Stimulated activated CD4-positive, alpha-beta T cell treated with anti-CD3 and anti-CD28 coated beads, Interleukin-12 subunit alpha, Interleukin-12 subunit beta, amount 100 ng/mL, for 48 hours (primary cell): ENCODE results near the gene CDH13.

Experiments used
- DNase-seq, 3 donors: peaks; one replicate each; pipeline ENCODE4 v3.0.0-alpha.2; 2020; ENCODE audit warnings: low read depth in 2 of 3, low spot score in 1 of 3

Gene CDH13

GRCh38 chr16:83842756-83843507, 1216.2 kb downstream of the CDH13 start:
- no peak for DNase-seq

DNA sequence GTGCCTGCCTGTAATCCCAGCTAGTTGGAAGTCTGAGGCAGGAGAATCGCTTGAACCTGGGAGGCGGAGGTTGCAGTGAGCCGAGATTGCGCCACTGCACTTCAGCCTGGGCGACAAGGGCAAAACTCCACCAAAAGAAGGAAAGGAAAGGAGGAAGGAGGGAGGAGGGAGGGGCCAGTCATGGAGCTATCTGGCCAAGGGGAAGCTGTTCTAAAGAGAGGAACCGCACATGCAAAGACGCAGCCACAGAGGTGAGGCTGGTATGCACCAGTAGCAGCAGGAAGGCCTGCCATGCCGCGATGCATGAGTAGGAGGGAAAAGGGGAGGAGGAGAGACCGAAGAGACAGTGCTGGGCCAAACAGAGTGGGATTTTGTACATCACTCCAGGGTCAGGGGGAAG, 1216.9 kb downstream of the CDH13 start:
- no peak for DNase-seq

- DNase-seq, result no peak
Observed at GRCh38 chr16:83845263-83845662, 1218.5 kb downstream of the CDH13 start.

GRCh38 chr16:83847371-83848225, 1220.8 kb downstream of the CDH13 start:
- no peak for DNase-seq

DNA sequence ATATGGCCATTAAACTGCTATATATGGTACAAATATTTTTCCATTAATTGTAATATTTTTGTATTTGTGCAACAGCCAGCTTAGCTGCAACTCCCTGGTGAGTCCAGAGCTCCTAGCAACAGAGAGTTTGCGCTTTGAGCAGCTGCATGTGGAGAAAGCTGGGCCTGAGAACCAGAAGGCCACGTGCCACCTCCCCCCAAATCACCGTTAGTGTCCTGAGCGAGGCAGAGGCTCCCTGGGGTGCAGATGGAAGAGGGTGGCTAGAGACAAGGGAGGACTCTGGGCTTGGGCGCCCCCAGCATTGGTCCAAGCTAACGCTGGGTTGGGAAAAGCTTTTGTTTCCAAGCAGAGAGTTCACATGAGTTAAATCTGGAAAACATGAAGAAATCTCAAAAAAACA, 1222.7 kb downstream of the CDH13 start:
- DNase-seq, result no peak
